Measurements from ENCODE around the gene INSL3. TPM values are rescaled to one million over a fixed set of nuclear protein-coding genes. Genes with fewer than 3 reads are reported as not detected.

The INSL3 gene
- total and polyA plus RNA-seq, 2 of the 13 experiments (the other 11 are each of a cell fraction or from before 2014, with no cell fraction given): 0.30 TPM; not detected in 1

DNA sequence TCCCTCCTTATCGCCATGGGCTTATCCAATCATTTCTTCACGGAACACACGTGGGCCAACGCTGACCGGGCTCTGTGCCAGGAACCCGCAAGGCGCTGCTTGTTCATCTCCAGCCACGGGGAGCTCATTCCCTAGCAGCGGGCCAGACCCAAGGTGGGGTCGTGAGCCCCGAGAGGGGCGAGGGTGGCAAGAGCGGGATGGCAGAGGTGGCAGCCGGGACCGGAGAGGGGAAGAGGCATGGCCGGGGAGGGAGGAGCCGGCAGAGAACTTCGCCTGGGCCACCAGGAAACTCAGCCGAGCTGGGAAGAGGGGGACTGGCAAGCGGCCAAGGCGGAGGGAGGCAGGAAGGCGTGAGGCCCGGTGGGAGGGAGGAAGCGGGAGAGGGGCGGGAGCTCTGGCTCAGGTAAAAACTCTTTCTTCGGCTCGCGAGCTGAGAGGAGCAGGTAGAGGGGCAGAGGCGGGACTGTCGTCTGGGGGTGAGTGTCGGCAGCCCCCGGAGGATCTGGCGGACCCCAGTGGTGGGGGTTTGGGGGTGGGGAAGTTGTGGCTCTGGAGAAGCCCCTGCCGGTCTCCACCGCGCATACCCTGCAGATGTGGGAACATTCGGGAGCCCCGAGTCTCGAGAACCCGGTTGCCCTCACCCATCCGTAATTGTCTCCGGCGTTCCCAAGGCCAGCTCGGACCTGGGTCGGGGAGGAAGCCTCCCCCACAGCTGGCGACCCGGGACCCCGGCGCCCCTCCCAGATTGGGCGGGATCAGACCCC, 26.4 kb downstream of the INSL3 start, which contains the start of gene B3GNT3 (continued):
- TF ChIP-seq, protein P1, sequence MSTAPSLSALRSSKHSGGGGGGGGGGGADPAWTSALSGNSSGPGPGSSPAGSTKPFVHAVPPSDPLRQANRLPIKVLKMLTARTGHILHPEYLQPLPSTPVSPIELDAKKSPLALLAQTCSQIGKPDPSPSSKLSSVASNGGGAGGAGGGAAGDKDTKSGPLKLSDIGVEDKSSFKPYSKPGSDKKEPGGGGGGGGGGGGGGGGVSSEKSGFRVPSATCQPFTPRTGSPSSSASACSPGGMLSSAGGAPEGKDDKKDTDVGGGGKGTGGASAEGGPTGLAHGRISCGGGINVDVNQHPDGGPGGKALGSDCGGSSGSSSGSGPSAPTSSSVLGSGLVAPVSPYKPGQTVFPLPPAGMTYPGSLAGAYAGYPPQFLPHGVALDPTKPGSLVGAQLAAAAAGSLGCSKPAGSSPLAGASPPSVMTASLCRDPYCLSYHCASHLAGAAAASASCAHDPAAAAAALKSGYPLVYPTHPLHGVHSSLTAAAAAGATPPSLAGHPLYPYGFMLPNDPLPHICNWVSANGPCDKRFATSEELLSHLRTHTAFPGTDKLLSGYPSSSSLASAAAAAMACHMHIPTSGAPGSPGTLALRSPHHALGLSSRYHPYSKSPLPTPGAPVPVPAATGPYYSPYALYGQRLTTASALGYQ (CRISPR knock-in tag; IDR thresholded peaks at IDR 0.05): no peak
- TF ChIP-seq SIN3A (IDR thresholded peaks at IDR 0.05; ENCODE audit: borderline replicate concordance, low read depth, low read length): peak; percentile 51; the same call in 1 of the 2 replicates
- TF ChIP-seq ZNF451 (CRISPR knock-in tag; IDR thresholded peaks at IDR 0.05): no peak
- TF ChIP-seq YEATS2 (CRISPR knock-in tag; IDR thresholded peaks at IDR 0.05; ENCODE audit: borderline replicate concordance): peak; percentile 26; the same call in 1 of the 2 replicates
- TF ChIP-seq, protein P2, sequence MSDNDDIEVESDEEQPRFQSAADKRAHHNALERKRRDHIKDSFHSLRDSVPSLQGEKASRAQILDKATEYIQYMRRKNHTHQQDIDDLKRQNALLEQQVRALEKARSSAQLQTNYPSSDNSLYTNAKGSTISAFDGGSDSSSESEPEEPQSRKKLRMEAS (IDR thresholded peaks at IDR 0.05): peak; percentile 66
- no peak for TF ChIP-seq MATR3 (CRISPR knock-in tag; IDR thresholded peaks at IDR 0.05)
- TF ChIP-seq SMC3 (IDR thresholded peaks at IDR 0.05; ENCODE audit: low read length): no peak
- no peak for TF ChIP-seq KLF16 (CRISPR knock-in tag; IDR thresholded peaks at IDR 0.05)
- TF ChIP-seq NONO (IDR thresholded peaks at IDR 0.05): no peak
- 0 out of 2 replicates have a peak, but pooled peaks have one; percentile 19 for TF ChIP-seq NONO (CRISPR knock-in tag; conservative IDR thresholded peaks at IDR 0.05)
- peak; percentile 48 for TF ChIP-seq SRSF1 (optimal IDR thresholded peaks at IDR 0.05; ENCODE audit: low read depth, low read length)
- TF ChIP-seq PHF8 (CRISPR knock-in tag; IDR thresholded peaks at IDR 0.05): peak; percentile 36; the same call in 1 of the 2 replicates
- TF ChIP-seq ARNT (IDR thresholded peaks at IDR 0.05): no peak
- peak; percentile 68; the same call in 1 of the 2 replicates for TF ChIP-seq ADNP (CRISPR knock-in tag; IDR thresholded peaks at IDR 0.05)
- TF ChIP-seq, protein P3, sequence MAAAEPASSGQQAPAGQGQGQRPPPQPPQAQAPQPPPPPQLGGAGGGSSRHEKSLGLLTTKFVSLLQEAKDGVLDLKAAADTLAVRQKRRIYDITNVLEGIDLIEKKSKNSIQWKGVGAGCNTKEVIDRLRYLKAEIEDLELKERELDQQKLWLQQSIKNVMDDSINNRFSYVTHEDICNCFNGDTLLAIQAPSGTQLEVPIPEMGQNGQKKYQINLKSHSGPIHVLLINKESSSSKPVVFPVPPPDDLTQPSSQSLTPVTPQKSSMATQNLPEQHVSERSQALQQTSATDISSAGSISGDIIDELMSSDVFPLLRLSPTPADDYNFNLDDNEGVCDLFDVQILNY (CRISPR knock-in tag; conservative IDR thresholded peaks at IDR 0.05): no peak
- TF ChIP-seq YEATS4 (CRISPR knock-in tag; IDR thresholded peaks at IDR 0.05; ENCODE audit: borderline replicate concordance): no peak
- TF ChIP-seq, protein P4, sequence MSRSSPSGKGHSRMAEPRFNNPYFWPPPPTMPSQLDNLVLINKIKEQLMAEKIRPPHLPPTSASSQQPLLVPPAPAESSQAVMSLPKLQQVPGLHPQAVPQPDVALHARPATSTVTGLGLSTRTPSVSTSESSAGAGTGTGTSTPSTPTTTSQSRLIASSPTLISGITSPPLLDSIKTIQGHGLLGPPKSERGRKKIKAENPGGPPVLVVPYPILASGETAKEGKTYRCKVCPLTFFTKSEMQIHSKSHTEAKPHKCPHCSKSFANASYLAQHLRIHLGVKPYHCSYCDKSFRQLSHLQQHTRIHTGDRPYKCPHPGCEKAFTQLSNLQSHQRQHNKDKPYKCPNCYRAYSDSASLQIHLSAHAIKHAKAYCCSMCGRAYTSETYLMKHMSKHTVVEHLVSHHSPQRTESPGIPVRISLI (CRISPR knock-in tag; IDR thresholded peaks at IDR 0.05; ENCODE audit: borderline replicate concordance): peak; percentile 16; the same call in 1 of the 2 replicates
- TF ChIP-seq, protein P5, sequence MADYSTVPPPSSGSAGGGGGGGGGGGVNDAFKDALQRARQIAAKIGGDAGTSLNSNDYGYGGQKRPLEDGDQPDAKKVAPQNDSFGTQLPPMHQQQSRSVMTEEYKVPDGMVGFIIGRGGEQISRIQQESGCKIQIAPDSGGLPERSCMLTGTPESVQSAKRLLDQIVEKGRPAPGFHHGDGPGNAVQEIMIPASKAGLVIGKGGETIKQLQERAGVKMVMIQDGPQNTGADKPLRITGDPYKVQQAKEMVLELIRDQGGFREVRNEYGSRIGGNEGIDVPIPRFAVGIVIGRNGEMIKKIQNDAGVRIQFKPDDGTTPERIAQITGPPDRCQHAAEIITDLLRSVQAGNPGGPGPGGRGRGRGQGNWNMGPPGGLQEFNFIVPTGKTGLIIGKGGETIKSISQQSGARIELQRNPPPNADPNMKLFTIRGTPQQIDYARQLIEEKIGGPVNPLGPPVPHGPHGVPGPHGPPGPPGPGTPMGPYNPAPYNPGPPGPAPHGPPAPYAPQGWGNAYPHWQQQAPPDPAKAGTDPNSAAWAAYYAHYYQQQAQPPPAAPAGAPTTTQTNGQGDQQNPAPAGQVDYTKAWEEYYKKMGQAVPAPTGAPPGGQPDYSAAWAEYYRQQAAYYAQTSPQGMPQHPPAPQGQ (CRISPR knock-in tag; IDR thresholded peaks at IDR 0.05; ENCODE audit: borderline replicate concordance): no peak
- TF ChIP-seq, protein P6, sequence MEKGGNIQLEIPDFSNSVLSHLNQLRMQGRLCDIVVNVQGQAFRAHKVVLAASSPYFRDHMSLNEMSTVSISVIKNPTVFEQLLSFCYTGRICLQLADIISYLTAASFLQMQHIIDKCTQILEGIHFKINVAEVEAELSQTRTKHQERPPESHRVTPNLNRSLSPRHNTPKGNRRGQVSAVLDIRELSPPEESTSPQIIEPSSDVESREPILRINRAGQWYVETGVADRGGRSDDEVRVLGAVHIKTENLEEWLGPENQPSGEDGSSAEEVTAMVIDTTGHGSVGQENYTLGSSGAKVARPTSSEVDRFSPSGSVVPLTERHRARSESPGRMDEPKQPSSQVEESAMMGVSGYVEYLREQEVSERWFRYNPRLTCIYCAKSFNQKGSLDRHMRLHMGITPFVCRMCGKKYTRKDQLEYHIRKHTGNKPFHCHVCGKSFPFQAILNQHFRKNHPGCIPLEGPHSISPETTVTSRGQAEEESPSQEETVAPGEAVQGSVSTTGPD (CRISPR knock-in tag; IDR thresholded peaks at IDR 0.05): no peak
